HG02763 (cell line): Measurements from ENCODE around the gene VTI1B.
A peak's percentile ranks its signal among the peaks of the same experiment; 100 is the strongest.
"Not testable (repeated sequence)": the region's sequence is repeated elsewhere in the genome, so short reads cannot be mapped to it uniquely, and the experiment has no call there.

Source experiments
- ATAC-seq: cut with Tn5 transposase; IDR thresholded peaks from one replicate; pipeline ENCODE4 v1.9.1; 2021; ENCODE audit warnings: mild to moderate bottlenecking, moderate library complexity; ENCODE audit not compliant: unreplicated experiment

VTI1B gene

GRCh38 chr14:67633451-67634147 is 40.8 kb downstream of the VTI1B start:
- ATAC-seq, result no peak

GRCh38 chr14:67630938-67631337 is 43.5 kb downstream of the VTI1B start:
- ATAC-seq, result no peak

- ATAC-seq, result no peak
Measured at GRCh38 chr14:67630186-67630585, 44.2 kb downstream of the VTI1B start.

GRCh38 chr14:67627519-67627918 is 46.9 kb downstream of the VTI1B start:
- no peak for ATAC-seq

GRCh38 chr14:67626131-67626530 is 48.3 kb downstream of the VTI1B start:
- ATAC-seq, result not testable (repeated sequence)

GRCh38 chr14:67623114-67623513 is 51.3 kb downstream of the VTI1B start:
- no peak for ATAC-seq

GRCh38 chr14:67622675-67623074 is 51.8 kb downstream of the VTI1B start:
- ATAC-seq, result no peak

GRCh38 chr14:67620217-67620785 is 54.1 kb downstream of the VTI1B start:
- ATAC-seq, result no peak

GRCh38 chr14:67619446-67620216 is 54.8 kb downstream of the VTI1B start, which contains the start of gene ARG2:
Gene ARG2, plus strand, starts transcription at chr14:67619920. Its CDS starts 58 bp downstream, at chr14:67619978.
- ATAC-seq, result peak; percentile 94

GRCh38 chr14:67618617-67619063 is 55.8 kb downstream of the VTI1B start:
- ATAC-seq, result no peak

- ATAC-seq, result no peak
Measured at GRCh38 chr14:67610491-67610890, 63.9 kb downstream of the VTI1B start.

GRCh38 chr14:67609642-67610310 is 64.7 kb downstream of the VTI1B start:
- ATAC-seq, result no peak

- ATAC-seq, result no peak
Measured at GRCh38 chr14:67607646-67608045, 66.8 kb downstream of the VTI1B start.

GRCh38 chr14:67602995-67603545 is 71.4 kb downstream of the VTI1B start:
- peak; percentile 63 for ATAC-seq

GRCh38 chr14:67602076-67602475 is 72.4 kb downstream of the VTI1B start:
- ATAC-seq, result no peak

GRCh38 chr14:67600562-67600974 is 73.9 kb downstream of the VTI1B start:
- ATAC-seq, result not testable (repeated sequence)

- peak; percentile 88 for ATAC-seq
Measured at GRCh38 chr14:67599698-67600561, 74.5 kb downstream of the VTI1B start, which contains the start of gene PIGH. Gene PIGH, minus strand, starts transcription at chr14:67600268. Its CDS starts 65 bp downstream, at chr14:67600203.
